BLaER1 (cell line): ENCODE results near the gene INPP5J.

ENCODE experiments used
- H3K27ac ChIP-seq: shearing (Covaris generic); formaldehyde crosslinking; 2 replicates; pipeline ENCODE4 v1.8.1; 2022
- H3K27me3 ChIP-seq: shearing (Covaris generic); formaldehyde crosslinking; 2 replicates; pipeline ENCODE4 v1.8.1; 2022
- H3K36me3 ChIP-seq: shearing (Covaris generic); formaldehyde crosslinking; 2 replicates; pipeline ENCODE4 v1.8.1; 2022
- H3K4me1 ChIP-seq: shearing (Covaris generic); formaldehyde crosslinking; 2 replicates; pipeline ENCODE4 v1.8.1; 2022
- H3K4me2 ChIP-seq: shearing (Covaris generic); formaldehyde crosslinking; 2 replicates; pipeline ENCODE4 v1.8.1; 2022
- H3K4me3 ChIP-seq: shearing (Covaris generic); formaldehyde crosslinking; 2 replicates; pipeline ENCODE4 v1.8.1; 2022
- H3K9ac ChIP-seq: shearing (Covaris generic); formaldehyde crosslinking; 2 replicates; pipeline ENCODE4 v1.8.1; 2022
- H3K9me3 ChIP-seq: shearing (Covaris generic); formaldehyde crosslinking; 2 replicates; pipeline ENCODE4 v1.8.1; 2022
- H4K20me1 ChIP-seq: shearing (Covaris generic); formaldehyde crosslinking; 2 replicates; pipeline ENCODE4 v1.8.1; 2022
- Cebpa-rat ChIP-seq: shearing (Covaris generic); IDR thresholded peaks from 2 replicates; pipeline ENCODE4 v1.8.1; 2022

INPP5J gene

DNA sequence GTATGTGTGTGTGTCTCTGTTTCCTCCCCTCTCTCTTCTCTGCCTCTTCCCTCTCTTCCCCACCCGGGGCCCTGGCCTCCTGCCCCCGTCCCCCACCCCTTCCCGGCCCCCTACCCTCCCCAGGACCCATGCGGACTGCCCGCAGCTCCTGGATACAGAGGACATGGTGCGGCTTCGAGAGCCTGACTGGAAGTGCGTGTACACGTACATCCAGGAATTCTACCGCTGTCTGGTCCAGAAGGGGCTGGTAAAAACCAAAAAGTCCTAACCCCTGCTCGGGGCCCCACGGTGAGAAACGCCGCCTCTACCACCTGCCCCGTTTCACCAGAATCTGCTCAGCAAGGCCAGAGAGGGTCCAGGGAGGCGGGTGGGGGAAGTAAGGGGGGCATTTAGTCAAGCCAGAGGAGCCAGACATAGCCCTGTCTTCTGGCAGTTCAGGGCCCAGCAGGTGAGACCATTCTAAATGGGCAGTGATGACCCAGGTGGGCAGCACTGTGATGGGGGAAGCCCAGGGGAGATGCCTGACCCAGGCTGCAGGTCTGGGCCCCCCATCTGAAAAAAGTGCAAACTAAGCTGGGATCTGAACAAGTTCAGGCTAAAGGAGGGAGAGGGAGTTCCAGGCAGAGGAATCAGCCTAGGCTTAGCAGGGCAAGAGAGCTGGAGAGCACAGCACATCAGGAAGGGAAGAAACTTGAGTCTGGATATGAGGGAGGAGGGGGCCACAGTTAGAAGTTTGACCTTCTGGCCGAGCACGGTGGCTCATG lies 21.8 kb upstream of the INPP5J start:
- Histone ChIP-seq H3K27me3 (no peaks in the 10 kb centered on the region), H3K27ac (no peak overlapping the region), H3K9ac (no peak overlapping the region), H3K4me1 (peaks cover 9% of the 10 kb centered on the region; the same call in 1 of the 2 replicates), H3K9me3 (no peaks in the 10 kb centered on the region), H3K4me2 (no peak overlapping the region), H4K20me1 (0 out of 2 replicates have a peak, but pooled peaks cover under 1% of the 10 kb centered on the region), H3K4me3 (no peak overlapping the region), H3K36me3 (peaks cover 77% of the 10 kb centered on the region)
- no peak for TF ChIP-seq Cebpa-rat

DNA sequence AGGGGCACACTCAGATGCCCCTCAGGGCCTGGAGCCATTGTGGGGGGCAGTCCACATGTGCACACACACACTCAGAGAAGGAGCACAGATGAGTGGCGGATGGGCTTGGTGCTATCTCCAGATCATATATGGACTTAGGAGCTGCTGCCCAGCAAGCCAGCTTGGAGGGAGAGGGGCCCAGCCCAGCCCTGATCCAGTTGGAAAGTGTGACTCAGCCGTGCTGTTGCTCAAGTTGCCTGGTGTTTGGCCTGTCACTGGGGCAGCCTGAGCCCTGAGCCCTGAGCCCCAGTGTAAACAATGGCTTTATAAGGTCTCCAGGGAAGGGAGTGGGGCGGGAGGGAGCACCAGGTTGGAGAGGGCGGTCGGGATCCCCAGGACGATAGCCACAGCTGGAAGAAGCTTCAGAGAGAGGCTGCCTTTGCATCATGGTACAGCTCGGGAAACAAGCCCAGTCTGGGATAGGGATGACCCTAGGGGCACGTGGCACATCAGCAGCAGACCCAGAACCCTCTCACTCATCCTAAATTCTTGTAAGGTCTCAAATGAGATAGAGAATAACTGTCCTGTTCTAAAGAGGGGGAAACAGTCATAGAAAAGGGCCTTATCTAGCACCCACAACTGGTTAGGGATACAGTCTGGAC lies 20.2 kb upstream of the INPP5J start:
- no peak overlapping the region for H3K9ac ChIP-seq
- H3K27ac ChIP-seq: no peak overlapping the region
- H3K36me3 ChIP-seq: peaks cover 61% of the 10 kb centered on the region
- H3K4me3 ChIP-seq: no peak overlapping the region
- peaks cover 15% of the 10 kb centered on the region for H3K4me1 ChIP-seq
- no peak for TF ChIP-seq Cebpa-rat
- H3K9me3 ChIP-seq: no peaks in the 10 kb centered on the region
- peaks cover 12% of the 10 kb centered on the region; the same call in 1 of the 2 replicates for H4K20me1 ChIP-seq
- H3K27me3 ChIP-seq: no peaks in the 10 kb centered on the region
- H3K4me2 ChIP-seq: no peak overlapping the region

DNA sequence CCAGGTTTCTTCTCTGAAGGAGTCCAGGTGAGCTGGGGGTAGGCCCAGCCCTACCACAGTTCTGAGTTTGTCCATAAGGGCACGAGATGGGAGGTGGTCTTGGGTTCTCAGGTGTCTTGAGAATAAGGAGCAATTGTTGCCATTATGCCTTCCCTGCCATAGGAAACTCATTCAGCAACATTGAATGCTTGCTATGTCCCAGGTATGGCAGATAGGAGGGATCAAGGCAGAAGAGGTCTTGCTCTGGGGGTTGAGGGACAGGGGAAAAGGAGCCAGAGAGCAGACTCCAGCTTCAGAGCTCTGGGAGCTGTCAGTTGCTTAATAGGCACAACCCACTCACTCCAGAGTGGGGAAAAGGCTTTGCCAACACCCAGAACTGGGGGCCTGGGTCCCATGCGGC lies 19.7 kb upstream of the INPP5J start:
- Histone ChIP-seq H3K27me3 (no peaks in the 10 kb centered on the region), H3K4me2 (no peak overlapping the region), H3K4me3 (no peak overlapping the region), H3K9ac (no peak overlapping the region), H3K27ac (no peak overlapping the region), H3K36me3 (peaks cover 55% of the 10 kb centered on the region), H4K20me1 (peaks cover 12% of the 10 kb centered on the region; the same call in 1 of the 2 replicates), H3K4me1 (peaks cover 18% of the 10 kb centered on the region), H3K9me3 (no peaks in the 10 kb centered on the region)
- TF ChIP-seq Cebpa-rat: no peak

DNA sequence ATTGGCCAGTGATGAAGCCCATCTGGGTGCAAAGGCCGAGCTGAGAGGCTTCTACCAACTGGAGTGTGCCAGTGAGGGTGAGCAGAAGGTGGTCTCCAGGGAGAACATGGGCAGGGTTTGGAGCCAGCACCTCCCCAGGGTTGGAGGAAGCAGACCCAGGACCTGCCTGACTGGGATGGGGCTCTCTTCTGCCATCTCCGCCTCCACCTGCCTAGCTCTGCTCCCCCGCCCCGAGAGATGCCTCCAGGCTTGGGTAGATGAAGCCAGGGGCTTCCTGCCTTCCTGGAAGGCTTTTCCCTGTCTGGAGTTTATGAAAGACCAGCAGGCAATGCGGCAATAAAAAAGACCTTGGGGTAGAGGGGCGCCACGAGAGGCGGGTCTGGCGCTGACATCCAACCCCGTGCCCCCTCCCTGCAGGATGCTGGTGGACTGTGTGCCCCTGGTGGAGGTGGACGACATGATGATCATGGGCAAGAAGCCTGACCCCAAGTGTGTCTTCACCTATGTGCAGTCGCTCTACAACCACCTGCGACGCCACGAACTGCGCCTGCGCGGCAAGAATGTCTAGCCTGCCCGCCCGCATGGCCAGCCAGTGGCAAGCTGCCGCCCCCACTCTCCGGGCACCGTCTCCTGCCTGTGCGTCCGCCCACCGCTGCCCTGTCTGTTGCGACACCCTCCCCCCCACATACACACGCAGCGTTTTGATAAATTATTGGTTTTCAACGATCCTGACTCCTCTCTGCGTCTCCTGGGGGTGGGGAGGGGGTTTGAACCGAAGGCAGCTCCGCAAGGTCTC lies 18.7 kb upstream of the INPP5J start:
- H3K27ac ChIP-seq: no peak overlapping the region
- H3K27me3 ChIP-seq: no peaks in the 10 kb centered on the region
- H3K4me2 ChIP-seq: no peak overlapping the region
- peaks cover 12% of the 10 kb centered on the region; the same call in 1 of the 2 replicates for H4K20me1 ChIP-seq
- H3K4me3 ChIP-seq: no peak overlapping the region
- peaks cover 46% of the 10 kb centered on the region for H3K36me3 ChIP-seq
- H3K9ac ChIP-seq: no peak overlapping the region
- peaks cover 25% of the 10 kb centered on the region for H3K4me1 ChIP-seq
- TF ChIP-seq Cebpa-rat: no peak
- no peaks in the 10 kb centered on the region for H3K9me3 ChIP-seq

DNA sequence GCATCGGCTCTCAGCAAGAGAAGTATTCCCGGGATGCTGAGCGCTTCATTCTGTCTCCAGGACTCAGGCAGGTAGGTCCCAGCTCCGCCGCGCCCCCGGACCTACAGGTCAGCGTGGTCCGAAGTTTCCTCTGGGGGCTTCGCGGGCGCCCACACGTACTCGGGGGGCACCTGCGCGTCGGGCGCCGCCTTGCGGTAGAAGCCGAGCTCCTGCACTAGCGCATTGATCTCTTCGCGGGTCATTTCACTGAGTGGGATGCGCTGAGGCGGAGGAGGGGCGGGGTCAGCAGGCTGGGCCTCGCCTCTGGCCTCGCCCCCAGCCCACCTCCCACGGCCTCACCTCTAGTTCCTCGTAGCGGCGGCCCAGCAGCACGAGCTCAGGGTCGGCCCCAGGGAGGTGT lies 17.9 kb upstream of the INPP5J start:
- TF ChIP-seq Cebpa-rat: no peak
- Histone ChIP-seq H3K36me3 (peaks cover 39% of the 10 kb centered on the region), H3K27ac (no peak overlapping the region), H4K20me1 (peaks cover 12% of the 10 kb centered on the region; the same call in 1 of the 2 replicates), H3K4me3 (no peak overlapping the region), H3K9me3 (no peaks in the 10 kb centered on the region), H3K4me2 (no peak overlapping the region), H3K4me1 (peaks cover 29% of the 10 kb centered on the region), H3K9ac (no peak overlapping the region), H3K27me3 (no peaks in the 10 kb centered on the region)

DNA sequence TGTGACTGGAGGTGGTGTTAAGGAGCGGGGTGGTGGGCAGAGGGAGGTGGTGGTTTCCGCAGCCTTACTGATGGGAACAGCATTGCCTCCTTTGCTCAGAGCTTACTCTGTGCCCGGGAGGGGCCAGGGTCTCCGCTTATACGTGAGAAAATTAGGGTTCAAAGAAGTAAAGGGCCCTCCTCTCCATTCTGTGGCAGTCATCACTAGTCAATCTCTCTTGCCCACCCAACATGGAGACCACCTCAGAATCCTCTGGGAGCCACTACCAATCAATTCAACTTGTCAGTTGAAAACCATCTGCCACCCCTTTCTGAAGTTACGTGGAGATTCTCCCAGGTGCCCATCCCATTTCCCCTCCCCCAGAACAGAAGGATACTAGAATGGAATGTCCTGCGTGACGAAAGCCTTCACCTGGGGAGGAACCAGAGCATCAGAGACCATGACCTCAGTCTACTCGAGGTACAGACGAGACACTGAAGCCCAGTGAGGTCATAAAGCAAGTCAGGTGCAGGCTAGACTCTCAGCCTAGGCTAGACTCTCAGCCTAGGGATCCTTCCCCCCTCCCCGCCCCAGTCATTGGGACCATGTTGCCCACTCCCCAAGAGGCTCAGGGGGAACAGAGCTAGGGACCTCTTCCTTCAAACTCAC lies 17.4 kb upstream of the INPP5J start:
- peaks cover 33% of the 10 kb centered on the region for H3K36me3 ChIP-seq
- peaks cover 12% of the 10 kb centered on the region; the same call in 1 of the 2 replicates for H4K20me1 ChIP-seq
- no peak overlapping the region for H3K4me3 ChIP-seq
- H3K4me1 ChIP-seq: peaks cover 31% of the 10 kb centered on the region
- TF ChIP-seq Cebpa-rat: no peak
- H3K27ac ChIP-seq: no peak overlapping the region
- no peaks in the 10 kb centered on the region for H3K27me3 ChIP-seq
- no peak overlapping the region for H3K4me2 ChIP-seq
- no peak overlapping the region for H3K9ac ChIP-seq
- no peaks in the 10 kb centered on the region for H3K9me3 ChIP-seq

DNA sequence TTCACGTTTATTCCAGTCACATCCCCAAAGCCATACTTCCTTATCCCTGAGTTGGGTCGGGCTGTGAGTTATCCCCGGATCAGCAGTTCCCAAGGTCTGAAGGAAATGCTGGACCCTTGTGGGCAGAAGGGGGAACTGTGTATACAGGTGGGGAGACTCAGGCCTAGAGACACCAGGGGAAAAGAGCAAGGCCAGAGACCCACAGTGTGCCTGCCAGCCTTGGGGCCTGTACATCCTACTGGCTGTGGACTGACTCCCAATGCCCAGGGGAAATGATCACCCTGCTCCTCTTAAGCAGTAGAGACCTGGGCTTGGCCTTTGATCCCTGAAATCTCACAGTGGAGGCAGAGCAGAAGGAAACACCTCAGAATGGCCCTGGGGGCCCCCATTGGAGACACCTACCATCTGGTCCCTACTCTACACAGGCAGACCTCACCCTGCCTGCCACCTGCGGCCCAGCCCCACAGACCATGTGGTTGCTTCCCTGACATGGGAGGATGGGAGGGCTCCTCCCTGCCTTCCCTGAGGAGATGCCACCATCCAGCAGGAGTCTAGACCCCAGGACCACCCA lies 16.7 kb upstream of the INPP5J start:
- Histone ChIP-seq H3K9me3 (no peaks in the 10 kb centered on the region), H3K27ac (no peak overlapping the region), H3K4me3 (no peak overlapping the region), H4K20me1 (peaks cover 12% of the 10 kb centered on the region; the same call in 1 of the 2 replicates), H3K4me1 (peaks cover 31% of the 10 kb centered on the region), H3K27me3 (no peaks in the 10 kb centered on the region), H3K4me2 (no peak overlapping the region; the same call in 1 of the 2 replicates), H3K9ac (no peak overlapping the region), H3K36me3 (peaks cover 29% of the 10 kb centered on the region)
- no peak for TF ChIP-seq Cebpa-rat

DNA sequence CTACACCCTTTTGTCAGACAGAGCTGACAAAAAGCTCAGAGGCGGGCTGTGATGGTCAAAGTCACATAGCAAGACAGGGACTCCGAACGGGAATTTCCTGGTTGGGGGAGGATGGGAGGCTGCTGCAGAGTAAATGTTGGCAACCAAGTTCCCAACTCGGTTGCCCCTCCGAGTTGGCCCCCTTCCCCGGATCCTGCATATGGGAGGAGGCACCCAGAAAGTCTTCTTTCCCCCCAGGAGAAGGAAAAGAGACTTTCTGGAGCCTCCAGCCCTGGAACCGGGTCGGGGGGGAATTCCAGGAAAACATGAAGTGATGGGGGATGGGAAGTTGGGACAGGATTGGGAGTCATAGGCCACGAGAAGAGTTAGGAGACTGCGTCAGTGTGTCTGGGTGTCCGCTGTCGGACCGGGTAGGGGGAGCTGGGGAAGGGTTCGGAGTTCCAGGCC lies 16.0 kb upstream of the INPP5J start:
- TF ChIP-seq Cebpa-rat: no peak
- H3K4me3 ChIP-seq: peak overlapping the region; percentile 63
- H3K9me3 ChIP-seq: no peaks in the 10 kb centered on the region
- no peaks in the 10 kb centered on the region for H3K27me3 ChIP-seq
- peaks cover 24% of the 10 kb centered on the region for H3K36me3 ChIP-seq
- H3K4me2 ChIP-seq: peak overlapping the region; percentile 88
- no peak overlapping the region for H3K27ac ChIP-seq
- H3K4me1 ChIP-seq: peaks cover 31% of the 10 kb centered on the region
- 0 out of 2 replicates have a peak overlapping the region, but pooled peaks have one; percentile 71 for H3K9ac ChIP-seq
- peaks cover 12% of the 10 kb centered on the region; the same call in 1 of the 2 replicates for H4K20me1 ChIP-seq
